Fibroblast of the aortic adventitia (primary cell): ENCODE results near the gene CLIC5. TPM values are rescaled to one million over a fixed set of nuclear protein-coding genes. Genes with fewer than 3 reads are reported as not detected.
A peak's percentile ranks its signal among the peaks of the same experiment; 100 is the strongest.
"Not testable (repeated sequence)": the region's sequence is repeated elsewhere in the genome, so short reads cannot be mapped to it uniquely, and the experiment has no call there.

Experiments used
- DNase-seq: peaks from one replicate; pipeline ENCODE4 v3.0.0-alpha.2; 2010; ENCODE audit warnings: low read depth
- H3K4me3 ChIP-seq: 2 replicates; pipeline ENCODE4 v1.5.1; 2011; ENCODE audit warnings: low read depth, mild to moderate bottlenecking, control low read depth, low read length, moderate library complexity
- total RNA-seq: library from RNA; depleted of rRNA; stranded (reverse); fragments of >200 nt; gene quantifications from 2 replicates; pipeline ENCODE4 v1.2.3, GENCODE V29; 2012; ENCODE audit warnings: low replicate concordance
- TF ChIP-seq, protein P1 (sequence below): IDR thresholded peaks from 2 replicates; pipeline ENCODE4 v1.5.1; 2011; ENCODE audit warnings: mild to moderate bottlenecking, low read length, control low read depth, inconsistent platforms; ENCODE audit not compliant: insufficient read depth

The CLIC5 gene
- total RNA-seq, 1 donor = not detected

DNA sequence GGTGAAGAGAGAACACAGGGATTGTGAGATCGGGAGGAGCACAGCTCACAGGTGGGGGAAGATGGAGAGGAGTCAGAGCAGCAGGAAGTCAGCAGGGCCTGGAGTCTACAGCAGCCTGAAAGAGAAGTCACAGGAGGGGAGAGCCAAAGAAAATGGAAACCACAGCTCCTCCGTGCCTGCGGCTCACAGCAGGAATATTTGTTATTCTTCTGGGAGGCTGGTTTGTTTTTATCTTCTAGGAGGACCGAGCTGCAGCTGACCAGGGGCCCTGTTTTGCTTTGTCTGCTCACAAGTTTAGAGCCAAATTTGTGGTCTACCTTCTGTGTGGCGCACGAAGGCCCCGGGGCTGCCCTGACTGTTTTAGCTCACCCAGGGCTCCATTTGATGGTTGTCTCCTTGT lies 81.8 kb downstream of the CLIC5 start:
- no peak overlapping the region for H3K4me3 ChIP-seq
- TF ChIP-seq, protein P1, sequence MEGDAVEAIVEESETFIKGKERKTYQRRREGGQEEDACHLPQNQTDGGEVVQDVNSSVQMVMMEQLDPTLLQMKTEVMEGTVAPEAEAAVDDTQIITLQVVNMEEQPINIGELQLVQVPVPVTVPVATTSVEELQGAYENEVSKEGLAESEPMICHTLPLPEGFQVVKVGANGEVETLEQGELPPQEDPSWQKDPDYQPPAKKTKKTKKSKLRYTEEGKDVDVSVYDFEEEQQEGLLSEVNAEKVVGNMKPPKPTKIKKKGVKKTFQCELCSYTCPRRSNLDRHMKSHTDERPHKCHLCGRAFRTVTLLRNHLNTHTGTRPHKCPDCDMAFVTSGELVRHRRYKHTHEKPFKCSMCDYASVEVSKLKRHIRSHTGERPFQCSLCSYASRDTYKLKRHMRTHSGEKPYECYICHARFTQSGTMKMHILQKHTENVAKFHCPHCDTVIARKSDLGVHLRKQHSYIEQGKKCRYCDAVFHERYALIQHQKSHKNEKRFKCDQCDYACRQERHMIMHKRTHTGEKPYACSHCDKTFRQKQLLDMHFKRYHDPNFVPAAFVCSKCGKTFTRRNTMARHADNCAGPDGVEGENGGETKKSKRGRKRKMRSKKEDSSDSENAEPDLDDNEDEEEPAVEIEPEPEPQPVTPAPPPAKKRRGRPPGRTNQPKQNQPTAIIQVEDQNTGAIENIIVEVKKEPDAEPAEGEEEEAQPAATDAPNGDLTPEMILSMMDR = no peak
- DNase-seq = no peak

DNA sequence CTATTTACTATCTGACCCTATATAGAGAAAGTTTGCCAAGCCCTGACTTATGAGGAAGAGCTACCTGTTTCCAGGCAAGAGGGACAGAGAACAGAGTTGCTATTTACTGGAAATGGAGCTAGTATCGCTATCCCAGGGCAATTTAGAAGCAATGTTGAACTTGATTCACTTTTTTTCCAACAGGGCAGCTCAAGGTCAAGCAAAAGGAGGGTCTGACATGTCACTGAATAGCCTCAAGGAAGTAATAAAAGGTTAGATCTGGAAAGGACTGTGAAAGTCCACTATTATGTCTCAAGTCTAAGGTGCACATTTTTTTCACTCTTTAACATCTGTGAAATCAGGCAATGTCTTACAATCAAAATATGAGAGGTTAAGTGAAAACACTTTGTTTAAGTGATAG lies 84.4 kb downstream of the CLIC5 start:
- no peak overlapping the region for H3K4me3 ChIP-seq
- no peak for DNase-seq
- TF ChIP-seq, protein P1 = no peak

DNA sequence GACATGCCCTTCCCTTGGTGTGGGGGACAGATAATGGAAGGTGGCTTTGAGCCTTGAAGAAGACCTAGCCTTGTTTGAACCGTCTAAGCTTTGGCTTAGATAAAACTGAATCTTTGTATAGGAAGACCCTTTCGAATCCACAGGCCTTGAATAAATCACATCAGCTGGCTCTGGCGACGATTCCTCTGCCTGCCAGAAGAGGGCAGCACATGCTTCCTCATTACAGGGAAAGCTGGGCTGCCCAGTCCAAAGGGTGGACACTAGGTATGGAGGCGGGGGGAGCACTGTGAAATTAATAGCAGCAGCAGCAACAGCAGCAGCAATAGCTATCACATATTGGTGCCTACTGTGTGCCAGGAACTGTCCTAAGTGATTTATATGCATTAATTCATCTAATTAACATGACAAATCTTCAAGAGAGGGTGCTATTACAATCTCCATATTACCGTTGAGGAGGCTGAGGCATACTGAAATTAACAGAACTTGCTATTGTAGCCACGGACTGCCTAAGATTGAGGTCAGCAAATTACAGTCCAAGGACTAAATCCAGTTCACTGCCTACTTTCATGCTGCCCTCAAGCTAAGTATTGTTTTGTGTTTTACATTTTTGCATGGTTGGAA lies 85.1 kb downstream of the CLIC5 start:
- TF ChIP-seq, protein P1 = peak; percentile 98
- peak; percentile 71 for DNase-seq
- no peak overlapping the region for H3K4me3 ChIP-seq

DNA sequence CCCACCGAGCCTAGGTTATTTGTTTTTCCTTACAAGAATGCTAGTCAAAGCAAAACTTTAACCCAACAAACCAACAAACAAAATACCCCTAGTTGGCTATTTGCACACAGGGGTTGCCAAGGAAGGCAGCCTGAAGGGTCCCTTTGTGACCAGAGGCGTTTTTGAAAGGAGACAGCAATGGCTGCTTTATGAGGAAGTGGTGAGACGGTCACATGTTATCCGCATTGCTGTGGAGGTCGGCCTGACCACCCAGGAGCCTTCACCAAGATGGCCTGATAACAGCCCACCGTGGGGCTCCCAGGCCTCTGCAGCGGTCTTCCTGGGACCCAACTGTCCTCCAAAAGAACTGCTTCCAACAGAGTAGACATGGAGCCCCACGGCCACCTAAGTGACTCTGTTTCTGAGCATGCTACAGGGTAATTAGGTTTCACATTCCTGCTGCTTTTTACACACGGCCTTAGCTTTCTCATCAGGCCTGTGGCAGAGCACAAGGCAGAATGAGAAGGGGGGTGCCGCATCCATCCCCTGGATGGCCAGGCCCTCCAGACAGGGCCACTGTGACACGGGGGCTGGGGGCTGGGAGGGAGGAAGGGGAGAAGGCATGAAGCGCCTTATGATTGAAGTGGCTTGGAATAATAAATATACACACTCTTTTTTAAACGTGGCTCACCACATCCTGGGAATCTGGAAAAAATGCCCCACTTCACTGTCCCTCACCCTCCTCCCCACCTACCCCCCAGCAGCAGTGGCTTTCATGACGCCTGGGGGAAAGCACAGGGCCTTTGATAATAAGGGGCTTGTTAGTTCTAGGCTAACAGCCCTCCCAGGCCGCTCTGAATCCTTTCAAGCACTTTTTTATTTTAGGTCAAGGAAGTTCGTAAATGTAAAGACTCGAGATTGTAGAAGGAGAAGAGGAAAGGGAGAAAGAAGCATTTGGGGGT lies 86.0 kb downstream of the CLIC5 start:
- TF ChIP-seq, protein P1 = no peak
- H3K4me3 ChIP-seq = no peak overlapping the region
- DNase-seq = no peak

DNA sequence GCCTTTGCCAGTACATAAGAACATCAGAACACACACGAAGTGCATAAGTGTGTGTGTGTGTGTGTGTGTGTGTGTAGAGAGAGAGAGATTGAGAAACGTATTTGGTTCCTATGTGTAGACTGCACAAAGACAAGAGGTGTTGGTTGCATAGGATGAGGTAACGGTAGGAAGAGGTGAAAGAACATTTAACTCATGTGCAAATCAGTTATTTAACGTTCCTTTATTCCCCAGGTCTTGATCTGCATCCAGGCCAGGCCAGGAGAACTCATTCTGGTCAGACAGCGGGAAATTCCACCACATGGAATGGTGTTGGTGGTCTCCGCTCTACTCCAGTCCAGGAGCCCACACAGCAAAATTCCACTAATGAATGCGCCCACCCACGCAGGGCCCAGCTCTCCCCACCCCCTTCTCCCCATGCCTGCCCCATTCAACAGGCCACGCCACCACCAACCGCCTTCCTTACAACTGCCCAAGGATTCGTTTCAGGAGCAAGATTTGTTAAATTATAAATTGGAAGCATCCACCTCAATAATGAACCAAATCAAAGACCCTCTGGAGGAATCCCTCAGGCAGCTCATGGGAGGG lies 86.8 kb downstream of the CLIC5 start:
- no peak for DNase-seq
- TF ChIP-seq, protein P1 = no peak
- no peak overlapping the region for H3K4me3 ChIP-seq

DNA sequence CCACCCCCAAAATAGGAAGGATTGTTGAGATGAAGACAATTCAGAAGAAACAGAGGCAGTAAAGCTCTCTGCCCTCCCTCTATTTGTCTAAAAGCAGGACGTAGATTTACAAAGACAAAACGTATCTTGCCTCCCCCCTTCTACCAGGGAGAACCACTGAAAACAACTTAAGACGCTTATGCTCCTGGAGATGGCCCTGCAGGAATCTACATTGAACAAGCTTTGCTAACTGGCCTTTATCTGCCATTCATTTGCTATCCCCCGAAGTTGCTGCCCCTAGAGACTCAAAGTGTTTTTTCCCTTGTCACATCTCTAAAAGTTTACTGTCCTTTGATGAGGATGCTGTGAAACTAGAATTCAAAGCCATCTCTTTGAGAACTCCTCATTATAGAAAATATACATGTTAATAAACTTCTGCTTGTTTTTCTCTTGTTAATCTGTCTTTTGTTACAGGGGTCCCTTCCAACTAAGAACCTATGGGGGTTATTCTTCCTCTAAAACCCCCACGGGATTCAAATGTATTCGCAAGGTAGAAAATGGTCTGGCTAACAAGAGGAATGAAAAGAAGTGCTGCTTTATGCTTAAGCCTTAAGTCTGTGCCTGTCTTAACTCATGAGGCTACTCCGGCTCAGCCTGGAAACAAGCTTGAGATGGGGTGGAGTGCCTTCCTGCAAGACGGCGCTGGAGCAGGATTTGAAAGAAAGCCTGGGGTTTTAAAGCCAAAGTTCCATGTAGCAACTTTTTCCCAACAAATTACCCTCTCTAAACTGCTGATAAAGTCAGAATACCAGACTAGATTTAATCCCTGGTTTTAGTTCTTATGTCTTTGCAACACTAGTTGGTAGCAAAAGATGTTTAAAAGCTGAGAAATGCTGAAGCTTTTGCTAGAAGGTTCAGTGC lies 88.0 kb downstream of the CLIC5 start:
- TF ChIP-seq, protein P1 = no peak

DNA sequence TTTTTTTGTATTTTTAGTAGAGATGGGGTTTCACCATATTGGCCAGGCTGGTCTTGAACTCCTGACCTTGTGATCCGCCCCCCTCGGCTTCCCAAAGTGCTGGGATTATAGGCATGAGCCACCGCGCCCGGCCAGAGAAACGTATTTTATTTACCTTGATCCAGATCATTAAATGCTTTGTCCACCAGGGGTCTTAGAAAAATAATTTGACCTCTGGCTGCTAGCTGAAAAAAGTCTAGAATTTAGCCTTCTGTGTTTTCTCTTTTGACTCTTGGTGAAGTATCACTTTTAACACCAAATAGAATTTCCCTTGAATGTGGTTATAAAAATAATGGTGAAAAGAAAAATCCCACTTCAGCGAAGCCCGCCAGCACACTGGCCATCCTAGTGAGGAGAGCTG lies 89.2 kb downstream of the CLIC5 start:
- DNase-seq, H3K4me3 ChIP-seq: not testable (repeated sequence)

More for the DNA sequence above, 88.0 kb downstream of the CLIC5 start:
- H3K4me3 ChIP-seq = no peak overlapping the region
- DNase-seq = peak; percentile 34
